SK-N-SH (cell line): ENCODE measurements around the gene RSRC1. TPM values are rescaled to one million over a fixed set of nuclear protein-coding genes. Genes with fewer than 3 reads are reported as not detected.

Experiments
- CTCF ChIA-PET: fragments of 300-600, 350-600 bp; formaldehyde crosslinking; extraction: SDS; loops from one replicate; lab custom pipeline; 2021; lab: Yijun Ruan, JAX
- POLR2A ChIA-PET: fragments of 350-600 bp; sonication (Branson Sonifier 250); formaldehyde crosslinking; extraction: SDS; loops from one replicate; lab custom pipeline; 2020; ENCODE audit warnings: antibody characterized with exemption, inconsistent platforms; lab: Yijun Ruan, JAX
- DNase-seq: peaks from one replicate; pipeline ENCODE4 v3.0.0; 2012
- H2AFZ ChIP-seq: fragments of 200-600 bp; sonication (generic); 2 replicates; pipeline ENCODE4 v1.8.1; 2016; ENCODE audit warnings: antibody characterized with exemption, mild to moderate bottlenecking, low read depth
- H3F3A ChIP-seq: fragments of 200-600 bp; sonication (generic); replicated peaks from 2 replicates; pipeline ENCODE3; 2016; ENCODE audit warnings: antibody characterized with exemption, mild to moderate bottlenecking; ENCODE audit not compliant: insufficient read depth
- H3K27ac ChIP-seq, 2 experiments: fragments of 200-500 bp in 1 of 2; fragments of 200-600 bp in 1 of 2; sonication (Bioruptor generic) in 1 of 2; sonication (generic), shearing (Covaris generic) in 1 of 2; 2 replicates each; pipeline versions ENCODE4 v1.5.1 to v1.6.1; 2014 to 2016; ENCODE audit warnings: low read depth in 2 of 2, inconsistent platforms in 1 of 2, low read length in 1 of 2, mild to moderate bottlenecking in 1 of 2, mixed read lengths in 1 of 2
- H3K27me3 ChIP-seq: fragments of 200-600 bp; sonication (generic), shearing (Covaris generic); 2 replicates; pipeline ENCODE4 v1.6.1; 2016; ENCODE audit warnings: mixed run types; ENCODE audit not compliant: insufficient read depth
- H3K36me3 ChIP-seq, 2 experiments: fragments of 200-500 bp in 1 of 2; fragments of 200-600 bp in 1 of 2; sonication (Bioruptor generic) in 1 of 2; sonication (generic) in 1 of 2; replicated peaks in 1 of 2; 2 replicates each; pipeline versions ENCODE3 to v1.5.1; 2014 to 2016; ENCODE audit warnings: low read length in 1 of 2, mild to moderate bottlenecking in 1 of 2; ENCODE audit not compliant: insufficient read depth in 2 of 2, control insufficient read depth in 1 of 2
- H3K4me1 ChIP-seq, 2 experiments: fragments of 200-500 bp in 1 of 2; fragments of 200-600 bp in 1 of 2; sonication (Bioruptor generic) in 1 of 2; sonication (generic), shearing (Covaris generic) in 1 of 2; 2 replicates each; pipeline versions ENCODE4 v1.5.1 to v1.6.1; 2014 to 2016; ENCODE audit warnings: low read depth in 1 of 2, low read length in 1 of 2, mixed run types in 1 of 2; ENCODE audit not compliant: insufficient read depth in 2 of 2, control insufficient read depth in 1 of 2
- H3K4me2 ChIP-seq: fragments of 200-600 bp; sonication (generic), shearing (Covaris generic); 2 replicates; pipeline ENCODE4 v1.6.1; 2017; ENCODE audit warnings: mixed run types
- H3K4me3 ChIP-seq, 2 experiments: fragments of 200-500 bp in 1 of 2; fragments of 200-600 bp in 1 of 2; sonication (Bioruptor generic) in 1 of 2; sonication (generic), shearing (Covaris generic) in 1 of 2; 2 replicates each; pipeline versions ENCODE4 v1.5.1 to v1.8.1; 2014 to 2016; ENCODE audit warnings: low read depth in 2 of 2, inconsistent platforms in 1 of 2, low read length in 1 of 2, mild to moderate bottlenecking in 1 of 2, mixed read lengths in 1 of 2, moderate library complexity in 1 of 2
- H3K79me2 ChIP-seq: fragments of 200-600 bp; sonication (generic); 2 replicates; pipeline ENCODE4 v1.8.1; 2017; ENCODE audit warnings: mild to moderate bottlenecking; ENCODE audit not compliant: insufficient read depth
- H3K9ac ChIP-seq: fragments of 200-600 bp; sonication (generic); 2 replicates; pipeline ENCODE4 v1.6.1; 2017; ENCODE audit warnings: mixed run types
- H3K9me2 ChIP-seq: fragments of 200-600 bp; sonication (generic); 2 replicates; pipeline ENCODE4 v1.6.1; 2017; ENCODE audit warnings: mixed run types
- H3K9me3 ChIP-seq: fragments of 200-600 bp; sonication (generic); 2 replicates; pipeline ENCODE4 v1.6.1; 2017; ENCODE audit warnings: mixed run types, mild to moderate bottlenecking, moderate library complexity
- H4K20me1 ChIP-seq: fragments of 200-600 bp; sonication (generic); 2 replicates; pipeline ENCODE4 v1.6.1; 2017; ENCODE audit warnings: mild to moderate bottlenecking, mixed run types; ENCODE audit not compliant: insufficient read depth
- CHD2 ChIP-seq: fragments of 150-350 bp; IDR thresholded peaks from 2 replicates; pipeline ENCODE4 v1.6.1; 2018; ENCODE audit warnings: low read length; ENCODE audit not compliant: partially characterized antibody
- FOSL2 ChIP-seq: IDR thresholded peaks from 2 replicates; pipeline ENCODE4 v1.4.0; 2012; ENCODE audit warnings: low read depth, mild to moderate bottlenecking, moderate library complexity, borderline replicate concordance
- GABPA ChIP-seq: IDR thresholded peaks from 2 replicates; pipeline ENCODE4 v1.4.0; 2012; ENCODE audit warnings: low read depth, mild to moderate bottlenecking
- JUND ChIP-seq: IDR thresholded peaks from 2 replicates; pipeline ENCODE4 v1.4.0; 2012
- RAD21 ChIP-seq: IDR thresholded peaks from 2 replicates; pipeline ENCODE4 v1.6.1; 2012; ENCODE audit warnings: mild to moderate bottlenecking, low read length
- RXRA ChIP-seq: IDR thresholded peaks from 2 replicates; pipeline ENCODE4 v1.4.0; 2012; ENCODE audit warnings: low read depth, mild to moderate bottlenecking, borderline replicate concordance
- TCF12 ChIP-seq: IDR thresholded peaks from 2 replicates; pipeline ENCODE4 v1.4.0; 2012
- ZBTB33 ChIP-seq: IDR thresholded peaks from 2 replicates; pipeline ENCODE4 v1.4.0; 2012; ENCODE audit warnings: low read depth, borderline replicate concordance
- WGBS: methylation state at CpG from one replicate; pipeline ENCODE4 v1.1.6; 2017; ENCODE audit warnings: low lambda C conversion rate; 5-methylcytosine and 5-hydroxymethylcytosine counted together
- polyA plus RNA-seq, 3 experiments: library from polyadenylated mRNA; depleted of rRNA; stranded (reverse); fragments of >200 nt; gene quantifications; 2 replicates each; pipeline ENCODE4 v1.2.3, GENCODE V29; 2012
- TF ChIP-seq, protein P1 (sequence below): IDR thresholded peaks from 2 replicates; pipeline ENCODE4 v1.4.0; 2012; ENCODE audit warnings: low read depth, borderline replicate concordance

Gene RSRC1
- polyA plus RNA-seq, 1 of the 3 experiments (the other 2 are of a cell fraction) = 4.5 TPM

- H3K9me2 ChIP-seq = no peaks in the 10 kb centered on the region
- ChIA-PET CTCF (no interaction called here), POLR2A (no interaction called here)
- H3K4me2 ChIP-seq = no peak overlapping the region
- TF ChIP-seq, protein P1, sequence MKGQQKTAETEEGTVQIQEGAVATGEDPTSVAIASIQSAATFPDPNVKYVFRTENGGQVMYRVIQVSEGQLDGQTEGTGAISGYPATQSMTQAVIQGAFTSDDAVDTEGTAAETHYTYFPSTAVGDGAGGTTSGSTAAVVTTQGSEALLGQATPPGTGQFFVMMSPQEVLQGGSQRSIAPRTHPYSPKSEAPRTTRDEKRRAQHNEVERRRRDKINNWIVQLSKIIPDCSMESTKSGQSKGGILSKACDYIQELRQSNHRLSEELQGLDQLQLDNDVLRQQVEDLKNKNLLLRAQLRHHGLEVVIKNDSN = no peak
- no peak for TF ChIP-seq CHD2
- TF ChIP-seq ZBTB33 = no peak
- TF ChIP-seq RXRA = no peak
- H3K4me3 ChIP-seq = no peak overlapping the region
- H3K9ac ChIP-seq = no peak overlapping the region
- H3F3A ChIP-seq = no peaks in the 10 kb centered on the region
- 34% methylated on average over 1 of the region's 1 CpG for WGBS
- H3K27ac ChIP-seq = no peak overlapping the region
- no peaks in the 10 kb centered on the region for H3K27me3 ChIP-seq
- H3K9me3 ChIP-seq = no peaks in the 10 kb centered on the region
- H3K36me3 ChIP-seq = no peaks in the 10 kb centered on the region
- no peaks in the 10 kb centered on the region for H3K79me2 ChIP-seq
- no peak overlapping the region for H2AFZ ChIP-seq
- no peak for DNase-seq
- no peaks in the 10 kb centered on the region for H4K20me1 ChIP-seq
- H3K4me1 ChIP-seq = no peaks in the 10 kb centered on the region; a peak in 2 of 4 replicates
Observed at GRCh38 chr3:158460926-158461325, 351.0 kb downstream of the RSRC1 start.

- H4K20me1 ChIP-seq = no peaks in the 10 kb centered on the region
- ChIA-PET CTCF (interaction anchor here (0.8 to 1.3 kb wide), 2 partner anchors 24 to 29 kb away, joined by 3 to 4 read pairs; no protein-coding TSS in a partner anchor), POLR2A (no interaction called here)
- no peaks in the 10 kb centered on the region; a peak in 1 of 4 replicates for H3K4me1 ChIP-seq
- no peak for DNase-seq
- 96% methylated on average over 3 of the region's 3 CpGs for WGBS
- no peak overlapping the region for H3K9ac ChIP-seq
- H3K9me3 ChIP-seq = no peaks in the 10 kb centered on the region
- no peak overlapping the region for H3K4me2 ChIP-seq
- no peak overlapping the region for H2AFZ ChIP-seq
- H3K79me2 ChIP-seq = no peaks in the 10 kb centered on the region
- no peaks in the 10 kb centered on the region for H3K9me2 ChIP-seq
- peaks cover 0 to 3% of the 10 kb centered on the region in 2 experiments for H3K36me3 ChIP-seq
- H3F3A ChIP-seq = no peaks in the 10 kb centered on the region
- H3K27me3 ChIP-seq = no peaks in the 10 kb centered on the region
- no peak overlapping the region for H3K4me3 ChIP-seq
- H3K27ac ChIP-seq = no peak overlapping the region
- TF ChIP-seq TCF12 = no peak
- no peak for TF ChIP-seq RAD21
- TF ChIP-seq JUND = no peak
- no peak for TF ChIP-seq GABPA
- TF ChIP-seq FOSL2 = no peak
- TF ChIP-seq, protein P1 = no peak
Observed at GRCh38 chr3:158463556-158463955, 353.7 kb downstream of the RSRC1 start.
